Measurements from ENCODE around the gene PRADC1. TPM values are rescaled to one million over a fixed set of nuclear protein-coding genes. Genes with fewer than 3 reads are reported as not detected.
A peak's percentile ranks its signal among the peaks of the same experiment; 100 is the strongest.

The PRADC1 gene
- polyA plus RNA-seq, 3 donors, result 9.0 to 49.2 (median 33.3) TPM

GRCh38 chr2:73255007-73255644 is 22.1 kb upstream of the PRADC1 start:
- WGBS (ENCODE audit: insufficient coverage), result 100% methylated on average over 2 of the region's 4 CpGs
- H2AFZ ChIP-seq (ENCODE audit: insufficient read depth, low read depth, low read length, poor library complexity, severe bottlenecking), result no peak overlapping the region
- peaks cover 0 to 8% of the 10 kb centered on the region in 2 donors for H3K4me1 ChIP-seq (ENCODE audit: control insufficient read depth in 1 of 2, insufficient read depth in 2 of 2, low read length in 2 of 2)
- intact Hi-C loops (cut with micrococcal nuclease), result no loop called here
- H3K36me3 ChIP-seq (replicated peaks in 1 of 2; ENCODE audit: control insufficient read depth in 1 of 2, insufficient read depth in 2 of 2, low read length in 2 of 2), result peaks cover 55 to 83% of the 10 kb centered on the region in 2 donors
- H3K27me3 ChIP-seq (ENCODE audit: control insufficient read depth in 2 of 2, insufficient read depth in 2 of 2, low read length in 2 of 2), result no peaks in the 10 kb centered on the region
- Mint-ChIP-seq H3K27ac (peak overlapping the region in 4 of 7 donors; percentile 24 to 61 (median 32)), H3K4me3 (no peak overlapping the region), H3K36me3 (peaks cover 52 to 61% of the 10 kb centered on the region in 2 donors), H3K4me1 (peaks cover 11% of the 10 kb centered on the region), H3K27me3 (ENCODE audit: low read depth in 3 of 3) (peaks cover 1% of the 10 kb centered on the region in 3 donors), H3K9me3 (no peaks in the 10 kb centered on the region)
- H3K9me3 ChIP-seq (replicated peaks in 1 of 2; ENCODE audit: control insufficient read depth in 1 of 2, insufficient read depth in 1 of 2, low read length in 2 of 2), result no peaks in the 10 kb centered on the region
- H3K9ac ChIP-seq (ENCODE audit: insufficient read depth, low read length, poor library complexity, severe bottlenecking), result no peak overlapping the region
- H3K4me2 ChIP-seq (replicated peaks; ENCODE audit: extremely low read depth, low read length, poor library complexity, severe bottlenecking), result no peak overlapping the region
- H3K27ac ChIP-seq (ENCODE audit: low read depth in 1 of 2, low read length in 2 of 2), result no peak overlapping the region
- TF ChIP-seq CTCF (IDR thresholded peaks at IDR 0.05), result no peak
- no peak overlapping the region for H3K4me3 ChIP-seq (replicated peaks in 1 of 3; ENCODE audit: low read depth in 2 of 3, low read length in 3 of 3)
- no peaks in the 10 kb centered on the region for H4K20me1 ChIP-seq (ENCODE audit: insufficient read depth, low read length)
- H3K79me2 ChIP-seq (ENCODE audit: insufficient read depth, low read length), result no peaks in the 10 kb centered on the region
- DNase-seq, result no peak

DNA sequence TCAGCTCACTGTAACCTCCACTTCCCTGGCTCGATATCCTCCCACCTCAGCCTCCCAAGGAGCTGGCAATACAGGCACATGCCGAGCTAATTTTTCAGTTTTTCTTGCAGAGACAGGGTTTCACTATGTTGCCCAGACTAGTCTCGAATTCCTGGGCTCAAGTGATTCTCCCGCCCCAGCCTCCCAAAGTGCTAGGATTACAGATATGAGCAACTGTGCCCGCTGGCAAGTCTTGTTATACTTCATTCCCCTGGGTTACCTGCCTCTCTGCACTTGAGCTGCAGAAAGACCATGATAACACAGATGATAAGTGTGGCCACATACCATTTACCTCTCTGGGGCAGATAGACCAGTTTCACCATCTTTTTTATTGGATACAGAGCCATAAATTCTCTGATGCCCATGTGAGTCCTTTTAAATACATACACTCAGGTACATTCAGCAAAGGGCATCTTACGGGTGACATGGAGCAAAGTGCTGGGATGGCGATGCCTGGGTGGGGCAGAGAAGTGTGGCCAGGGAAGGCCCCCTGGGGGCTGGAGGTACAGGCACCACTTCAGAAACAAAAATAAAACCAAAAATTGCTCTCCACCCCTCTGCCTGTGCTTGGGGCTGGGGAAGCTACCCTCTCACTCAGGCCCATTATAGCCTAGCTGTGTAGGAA is 21.4 kb upstream of the PRADC1 start:
- no peak overlapping the region for H3K4me3 Mint-ChIP-seq
- Histone ChIP-seq H3K27ac (ENCODE audit: low read depth in 1 of 2, low read length in 2 of 2) (peak overlapping the region in 1 of 2 donors; percentile 52), H3K27me3 (ENCODE audit: control insufficient read depth in 2 of 2, insufficient read depth in 2 of 2, low read length in 2 of 2) (no peaks in the 10 kb centered on the region), H2AFZ (ENCODE audit: insufficient read depth, low read depth, low read length, poor library complexity, severe bottlenecking) (no peak overlapping the region), H4K20me1 (ENCODE audit: insufficient read depth, low read length) (no peaks in the 10 kb centered on the region), H3K9ac (ENCODE audit: insufficient read depth, low read length, poor library complexity, severe bottlenecking) (no peak overlapping the region), H3K4me1 (ENCODE audit: control insufficient read depth in 1 of 2, insufficient read depth in 2 of 2, low read length in 2 of 2) (peaks cover 0 to 8% of the 10 kb centered on the region in 2 donors), H3K4me2 (replicated peaks; ENCODE audit: extremely low read depth, low read length, poor library complexity, severe bottlenecking) (no peak overlapping the region), H3K4me3 (replicated peaks in 1 of 3; ENCODE audit: low read depth in 2 of 3, low read length in 3 of 3) (no peak overlapping the region), H3K36me3 (replicated peaks in 1 of 2; ENCODE audit: control insufficient read depth in 1 of 2, insufficient read depth in 2 of 2, low read length in 2 of 2) (peaks cover 55 to 83% of the 10 kb centered on the region in 2 donors), H3K9me3 (replicated peaks in 1 of 2; ENCODE audit: control insufficient read depth in 1 of 2, insufficient read depth in 1 of 2, low read length in 2 of 2) (no peaks in the 10 kb centered on the region), H3K79me2 (ENCODE audit: insufficient read depth, low read length) (no peaks in the 10 kb centered on the region)
- intact Hi-C loops (cut with micrococcal nuclease), result no loop called here
- H3K4me1 Mint-ChIP-seq, result peaks cover 11% of the 10 kb centered on the region
- no peak for TF ChIP-seq CTCF (IDR thresholded peaks at IDR 0.05)
- peaks cover under 1 to 1% (median 1%) of the 10 kb centered on the region in 3 donors for H3K27me3 Mint-ChIP-seq (ENCODE audit: low read depth in 3 of 3)
- WGBS (ENCODE audit: insufficient coverage), result 91% methylated on average over 5 of the region's 7 CpGs
- peak overlapping the region in 4 of 7 donors; percentile 31 to 61 (median 44) for H3K27ac Mint-ChIP-seq
- no peak for DNase-seq
- no peaks in the 10 kb centered on the region for H3K9me3 Mint-ChIP-seq
- peaks cover 52 to 64% of the 10 kb centered on the region in 2 donors for H3K36me3 Mint-ChIP-seq

Data from CD14-positive monocyte (primary cell).